Activated naive CD8-positive, alpha-beta T cell treated with anti-CD3 and anti-CD28 coated beads, Interleukin-2, amount 50 U/mL, for 16 hours (primary cell): ENCODE measurements around the gene CORO6.

Experiments used
- DNase-seq: peaks from one replicate; pipeline ENCODE4 v3.0.0-alpha.2; 2020; ENCODE audit warnings: low read depth, low spot score

CORO6 gene

DNA sequence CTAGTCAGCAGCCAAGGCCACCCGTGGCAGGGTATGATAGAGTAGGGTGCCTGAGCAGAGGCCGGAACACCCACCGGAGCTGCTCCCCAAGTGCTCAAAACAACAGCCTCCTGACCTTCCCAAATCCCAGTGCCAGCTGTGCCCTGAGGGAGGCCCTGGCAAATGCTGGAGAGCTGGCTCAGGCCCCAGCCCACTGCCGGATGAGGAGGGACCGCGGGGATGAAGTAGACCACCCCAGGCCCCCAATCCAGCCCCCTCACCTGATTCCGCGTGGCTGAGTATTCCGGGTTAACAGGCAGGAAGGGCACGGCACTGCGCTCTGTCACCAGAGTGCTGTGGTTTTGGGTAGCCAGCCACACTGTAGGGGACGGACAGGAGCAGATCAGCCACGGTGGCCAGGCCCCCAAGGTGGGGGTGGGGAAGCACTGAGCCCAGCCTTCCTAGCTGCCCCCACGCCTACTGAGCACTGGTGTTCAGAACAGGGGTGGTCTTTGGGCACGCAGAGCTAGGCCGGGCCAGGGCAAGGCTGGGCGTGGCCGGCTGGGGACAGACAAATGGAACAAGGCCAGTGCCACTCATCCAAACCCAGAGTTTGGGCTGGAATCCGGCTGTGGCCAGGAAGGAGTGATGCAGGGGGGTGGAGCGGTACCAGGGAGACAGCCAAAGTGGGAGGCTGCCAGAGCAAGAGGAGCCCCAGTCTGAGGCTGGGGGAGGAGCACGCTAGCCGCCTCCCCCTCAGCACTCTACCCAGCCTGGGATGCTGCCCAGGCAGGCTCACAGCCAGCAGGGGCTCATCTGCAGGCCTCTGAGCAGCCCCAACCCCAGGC, 45.1 kb downstream of the CORO6 start:
- DNase-seq: no peak

DNA sequence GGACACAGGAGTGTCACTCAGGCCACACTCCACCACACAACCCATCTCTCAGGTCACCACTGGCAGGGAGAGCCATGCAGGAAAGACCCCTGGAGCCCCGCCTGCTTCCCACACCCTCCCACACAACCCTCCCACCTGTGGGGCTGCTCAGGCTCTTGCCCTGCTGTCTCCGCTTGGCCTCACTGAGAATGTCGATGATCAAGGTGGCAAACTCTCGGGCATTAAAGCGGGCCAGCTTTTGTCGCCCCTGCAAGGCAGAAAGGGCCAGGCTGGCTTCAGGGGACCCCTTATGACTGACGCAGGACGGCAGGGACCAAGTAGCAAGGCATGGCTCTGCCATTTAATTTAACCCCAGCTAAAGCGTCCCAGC, 45.7 kb downstream of the CORO6 start:
- DNase-seq: no peak

DNA sequence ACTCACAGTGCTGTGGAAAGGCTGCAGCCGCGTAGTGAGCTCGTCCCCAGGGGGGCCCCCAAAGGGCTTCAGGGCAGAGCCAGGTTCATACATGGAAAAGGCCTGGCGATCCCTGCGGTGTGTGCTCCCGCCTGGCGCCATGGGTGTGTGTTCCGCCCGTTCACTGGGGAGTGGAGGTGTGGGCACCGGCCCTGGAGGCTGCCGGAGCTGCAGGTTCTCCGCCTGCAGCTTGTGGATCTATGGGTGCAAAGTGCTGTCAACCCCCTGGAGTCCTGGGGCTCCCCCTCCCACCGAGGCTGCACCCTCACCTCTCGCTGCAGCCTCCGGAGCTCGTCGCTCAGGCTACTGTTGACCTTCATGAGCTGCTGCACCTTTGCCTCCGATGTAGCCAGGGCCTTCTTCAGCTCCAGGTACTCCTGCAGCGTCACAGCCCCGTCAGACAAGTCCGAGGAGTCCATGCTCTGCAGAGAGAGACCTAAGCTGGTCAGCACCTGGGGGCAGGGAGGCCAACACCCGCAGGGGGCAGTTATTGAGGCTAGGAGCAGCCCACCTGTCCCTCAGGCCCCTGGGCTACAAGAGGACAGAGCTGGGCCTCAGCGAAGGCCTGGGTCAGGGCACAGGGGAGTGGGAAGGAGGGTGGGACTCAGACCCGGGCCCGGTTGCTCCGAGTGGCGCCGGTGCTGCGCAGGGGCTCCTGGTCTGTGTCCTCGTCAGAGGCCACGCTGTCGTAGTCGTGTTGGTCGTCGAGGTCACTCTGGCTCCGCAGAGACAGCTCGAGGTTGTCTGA, 46.3 kb downstream of the CORO6 start:
- no peak for DNase-seq

DNA sequence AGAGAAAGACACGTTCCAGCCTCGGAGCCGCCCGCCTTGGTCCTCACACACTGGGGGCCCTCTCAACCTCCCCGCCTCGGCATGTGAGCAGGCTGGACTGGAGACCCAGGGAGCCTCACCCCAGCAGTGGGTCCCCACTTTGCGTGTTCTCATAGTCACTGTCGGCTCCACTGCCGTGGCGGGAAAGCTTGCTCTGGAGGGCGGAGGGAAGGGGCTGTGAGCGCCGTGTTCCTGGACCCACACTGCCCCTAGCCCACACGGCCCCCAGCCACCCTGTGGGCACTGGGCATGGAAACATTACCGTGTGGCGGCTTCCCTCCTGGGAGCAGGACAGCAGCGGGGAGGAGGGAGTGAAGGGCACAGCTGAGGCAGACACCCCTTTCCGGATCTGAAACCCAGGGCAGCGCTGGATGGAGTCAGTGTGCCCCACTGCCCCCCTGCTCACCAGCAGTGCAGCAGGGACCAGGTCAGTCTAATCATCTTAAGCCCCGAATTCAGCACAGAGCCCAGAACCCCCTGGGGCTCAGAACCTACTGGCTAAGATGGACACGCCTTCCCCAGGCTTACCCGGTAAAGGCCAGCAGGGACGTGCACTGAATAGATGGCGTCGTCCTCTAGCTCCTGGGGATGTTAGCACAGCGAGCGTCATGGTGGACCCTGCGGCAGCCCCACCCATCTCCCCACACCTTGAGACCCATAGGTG, 47.0 kb downstream of the CORO6 start:
- no peak for DNase-seq

DNA sequence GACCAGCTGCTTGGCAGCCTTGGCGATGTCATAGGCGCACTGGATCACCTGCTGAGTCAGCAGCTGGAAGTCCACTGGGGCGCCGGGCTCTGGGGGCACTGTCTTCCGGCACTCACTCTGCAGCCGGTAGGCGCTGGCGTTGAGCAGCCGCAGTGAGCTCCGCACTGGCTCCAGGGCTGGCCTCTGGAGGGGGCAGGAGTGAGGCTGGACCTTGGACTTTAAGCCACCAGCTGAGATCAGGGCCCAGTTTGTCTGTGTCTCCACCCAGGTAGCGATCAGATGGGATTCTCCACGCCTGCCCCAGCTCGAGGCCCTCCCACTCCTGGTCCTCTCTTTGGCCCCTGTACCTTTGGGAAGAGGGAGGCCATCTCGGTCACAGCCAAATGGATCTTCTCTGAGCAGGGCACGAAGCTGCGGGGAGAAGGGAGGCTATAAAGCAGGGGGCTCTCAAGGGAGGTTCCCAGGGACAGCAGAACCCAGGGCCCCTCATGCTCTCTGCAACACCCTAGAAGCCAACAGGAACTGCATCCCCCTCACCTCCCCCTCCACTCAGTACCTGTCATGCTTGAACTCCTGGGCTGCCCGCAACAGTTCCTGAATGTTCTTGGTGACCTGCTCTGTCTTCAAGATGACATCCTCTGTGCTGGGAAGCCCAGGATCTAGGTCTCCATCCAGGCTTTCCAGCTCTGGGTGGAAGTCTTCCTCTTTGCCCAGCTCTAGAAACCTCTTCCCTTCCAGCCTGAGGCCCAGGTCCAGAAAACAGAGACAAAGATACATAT, 47.8 kb downstream of the CORO6 start:
- no peak for DNase-seq

DNA sequence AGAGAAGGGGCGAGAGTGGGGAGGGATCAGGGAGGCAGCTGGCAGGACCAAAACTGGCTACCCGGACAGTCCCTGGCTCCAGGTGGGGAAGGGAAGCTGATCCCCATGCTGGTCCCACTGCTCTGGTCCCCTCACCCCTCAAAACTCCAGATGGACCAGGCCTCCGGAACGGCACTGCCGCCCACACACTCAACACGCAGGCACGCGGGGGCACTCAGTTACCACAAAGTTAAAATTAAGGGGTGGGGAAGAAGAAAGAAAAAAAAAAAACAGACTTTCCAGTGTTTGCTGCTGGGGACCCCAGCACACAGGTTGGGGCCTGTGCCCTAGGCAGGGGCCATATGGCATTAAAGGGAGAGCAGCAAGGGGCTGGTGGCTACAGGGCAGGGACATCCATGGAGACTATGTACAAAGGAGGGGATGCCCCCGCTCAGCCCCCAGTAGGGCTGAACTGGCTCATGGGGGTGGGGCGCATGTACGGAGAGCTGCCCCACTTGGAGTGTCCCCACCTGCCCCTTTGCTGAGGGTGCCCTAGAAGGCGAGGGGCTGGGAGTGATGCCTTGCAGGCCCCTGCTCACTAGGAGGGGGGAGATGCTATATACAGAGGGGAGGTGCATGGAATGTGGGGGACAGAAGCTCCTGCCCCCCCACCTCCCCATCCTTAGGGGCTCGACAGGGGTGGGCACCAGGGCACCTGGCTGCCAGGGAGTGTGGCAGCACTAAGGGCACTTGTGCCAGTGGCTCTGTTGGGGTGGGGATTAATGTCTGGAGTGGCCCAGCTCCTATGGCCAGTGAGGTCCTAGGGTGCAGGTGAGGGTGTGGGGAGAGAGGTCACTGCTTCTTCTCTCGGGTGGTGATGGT, 48.6 kb downstream of the CORO6 start:
- no peak for DNase-seq

DNA sequence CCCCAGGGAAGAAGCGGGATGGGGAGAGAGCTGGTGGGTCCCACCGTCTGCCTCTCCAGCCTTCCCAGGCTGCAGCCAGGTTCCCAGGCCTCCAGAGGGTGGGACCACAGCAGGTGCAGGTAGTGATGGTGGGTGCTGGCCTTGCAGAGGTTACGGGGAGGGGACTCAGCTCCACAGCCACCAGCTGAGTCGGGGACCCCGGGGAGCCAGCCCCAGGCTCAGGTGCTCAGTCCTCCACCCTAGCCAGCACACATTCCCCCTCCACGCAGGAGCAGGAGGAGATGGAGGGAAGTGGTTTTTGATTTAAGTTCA, 49.2 kb downstream of the CORO6 start:
- no peak for DNase-seq

DNA sequence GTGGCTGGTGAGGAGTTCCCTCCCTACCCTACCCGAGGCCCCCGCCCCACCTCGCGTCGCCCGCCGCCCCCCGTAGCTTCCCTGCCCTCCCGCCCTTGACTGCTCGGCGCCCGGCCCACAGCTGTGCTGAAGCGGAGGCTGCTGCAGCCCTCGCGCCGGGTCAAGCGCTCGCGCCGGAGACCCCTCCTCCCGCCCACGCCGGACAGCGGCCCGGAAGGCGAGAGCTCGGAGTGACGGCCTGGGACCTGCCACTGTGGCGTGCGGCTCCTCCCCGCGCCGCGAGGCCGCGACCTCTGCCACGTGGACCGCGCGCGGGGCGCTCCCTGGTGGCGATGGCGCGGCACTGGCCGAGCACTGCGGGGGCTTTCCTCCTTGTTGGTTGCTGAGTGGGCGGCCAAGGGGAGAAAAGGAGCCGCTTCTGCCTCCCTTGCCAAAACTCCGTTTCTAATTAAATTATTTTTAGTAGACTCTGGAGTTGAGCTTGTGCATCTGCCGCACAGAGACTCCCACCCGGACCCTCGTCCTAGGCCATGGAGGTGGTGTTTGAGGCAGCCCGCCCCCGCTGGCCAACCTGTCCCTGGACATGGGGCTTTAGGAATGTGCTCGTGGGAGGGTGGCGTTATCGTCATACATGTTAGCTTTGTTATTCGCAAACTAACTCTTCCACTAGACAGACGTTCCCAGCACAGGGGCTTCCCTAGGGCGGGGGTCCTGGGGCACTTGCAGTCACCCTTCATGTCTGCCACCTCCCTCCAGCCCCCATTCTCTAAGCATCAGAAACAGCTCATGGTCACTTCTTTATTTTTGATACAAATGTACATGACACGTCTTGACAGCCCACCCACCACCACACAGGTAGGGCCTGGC, 49.8 kb downstream of the CORO6 start:
- DNase-seq: no peak

DNA sequence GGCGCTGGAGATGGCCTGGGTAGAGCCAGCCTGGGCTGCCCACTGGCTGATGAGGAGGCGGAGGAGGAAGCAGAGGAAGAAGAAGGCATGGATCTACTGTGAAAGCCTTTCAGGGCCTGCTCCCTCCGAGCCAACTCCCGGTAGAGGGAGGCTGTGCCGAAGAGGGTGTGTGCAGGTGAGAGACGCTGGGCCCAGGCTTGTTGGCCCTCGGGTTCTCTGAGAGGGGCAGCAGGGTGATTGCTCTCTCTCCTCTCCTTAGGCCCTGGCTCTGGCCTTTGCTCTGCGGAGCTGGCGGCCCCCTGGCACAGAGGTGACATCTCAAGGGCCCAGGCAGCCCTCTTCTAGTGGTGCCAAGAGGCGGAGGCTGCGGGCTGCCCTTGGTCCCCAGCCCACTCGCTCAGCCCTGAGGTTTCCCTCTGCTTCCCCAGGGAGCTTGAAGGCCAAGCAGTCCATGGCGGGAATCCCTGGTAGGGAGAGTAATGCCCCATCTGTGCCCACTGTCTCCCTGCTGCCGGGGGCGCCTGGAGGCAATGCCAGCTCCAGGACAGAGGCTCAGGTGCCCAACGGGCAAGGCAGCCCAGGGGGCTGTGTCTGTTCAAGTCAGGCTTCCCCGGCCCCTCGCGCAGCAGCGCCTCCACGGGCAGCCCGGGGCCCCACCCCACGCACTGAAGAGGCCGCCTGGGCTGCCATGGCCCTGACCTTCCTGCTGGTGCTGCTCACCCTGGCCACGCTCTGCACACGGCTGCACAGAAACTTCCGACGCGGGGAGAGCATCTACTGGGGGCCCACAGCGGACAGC, 50.6 kb downstream of the CORO6 start:
- DNase-seq: no peak

DNA sequence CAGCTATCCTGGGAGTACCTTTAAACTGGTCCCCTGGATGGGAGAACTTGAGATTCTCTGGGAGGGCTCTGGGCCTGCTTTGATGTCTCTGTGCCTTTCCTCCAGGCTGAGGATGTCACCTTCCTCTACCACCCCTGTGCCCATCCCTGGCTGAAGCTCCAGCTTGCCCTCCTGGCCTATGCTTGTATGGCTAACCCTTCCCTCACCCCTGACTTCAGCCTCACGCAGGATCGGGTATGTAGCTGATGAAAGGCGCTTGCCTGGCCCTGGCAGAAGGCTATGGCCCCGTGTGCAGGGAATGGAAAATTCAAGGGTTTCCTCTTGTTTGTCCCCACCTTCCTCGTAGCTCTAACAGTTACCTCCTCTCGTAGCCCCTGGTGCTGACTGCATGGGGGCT, 51.2 kb downstream of the CORO6 start:
- DNase-seq: no peak

DNA sequence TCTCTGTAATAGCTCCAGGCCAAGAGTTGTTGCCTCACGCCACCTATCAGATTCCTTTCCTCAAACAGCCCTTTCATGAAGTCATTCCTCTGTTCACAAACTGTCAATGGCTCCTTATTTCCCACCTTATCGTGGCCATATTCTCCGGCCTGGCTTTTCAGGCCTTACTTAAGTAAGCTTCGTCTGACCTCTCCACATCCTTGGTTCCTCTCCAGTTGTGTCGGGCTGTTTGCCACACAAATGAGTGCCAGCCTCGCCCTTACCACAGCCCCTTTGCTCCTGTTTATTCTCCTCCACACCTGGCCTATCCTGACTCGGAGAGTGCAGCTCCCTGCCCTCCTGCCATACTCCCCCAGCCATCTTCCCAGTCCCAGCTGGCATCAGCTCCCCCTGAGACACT, 52.2 kb downstream of the CORO6 start:
- no peak for DNase-seq

DNA sequence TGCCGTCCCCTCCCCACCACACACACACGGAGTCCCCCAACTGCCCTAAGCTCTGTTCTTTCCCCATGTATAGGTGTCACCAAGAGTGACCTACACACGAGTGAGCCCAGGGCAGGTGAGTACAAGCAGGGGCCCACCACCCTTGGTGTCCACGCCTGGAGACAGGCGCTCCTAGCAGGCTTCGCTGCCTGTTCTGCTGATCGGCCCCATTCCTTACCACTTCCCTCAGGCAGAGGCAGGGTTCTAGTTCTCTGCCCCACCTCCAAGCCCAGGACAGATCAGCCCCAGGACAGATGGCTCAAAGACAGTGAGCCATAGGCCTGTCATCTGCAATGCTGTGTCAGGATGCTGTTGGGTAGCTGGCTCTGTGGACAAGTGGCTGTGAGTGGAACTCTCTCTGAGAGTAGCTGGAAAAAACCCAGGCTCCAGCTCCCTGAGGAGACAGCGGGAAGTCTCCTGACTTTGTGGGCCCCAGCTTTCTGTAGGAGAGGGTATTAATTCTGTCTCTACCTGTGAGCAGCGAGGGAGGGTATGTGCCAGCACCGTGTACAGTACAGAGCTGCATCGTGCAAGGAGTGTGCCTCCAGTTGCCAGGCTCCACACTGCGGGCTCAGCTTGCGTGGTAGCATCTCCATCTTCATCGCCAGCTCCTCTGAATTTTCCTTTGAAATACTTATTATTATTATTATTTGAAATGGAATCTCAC, 53.3 kb downstream of the CORO6 start:
- no peak for DNase-seq

DNA sequence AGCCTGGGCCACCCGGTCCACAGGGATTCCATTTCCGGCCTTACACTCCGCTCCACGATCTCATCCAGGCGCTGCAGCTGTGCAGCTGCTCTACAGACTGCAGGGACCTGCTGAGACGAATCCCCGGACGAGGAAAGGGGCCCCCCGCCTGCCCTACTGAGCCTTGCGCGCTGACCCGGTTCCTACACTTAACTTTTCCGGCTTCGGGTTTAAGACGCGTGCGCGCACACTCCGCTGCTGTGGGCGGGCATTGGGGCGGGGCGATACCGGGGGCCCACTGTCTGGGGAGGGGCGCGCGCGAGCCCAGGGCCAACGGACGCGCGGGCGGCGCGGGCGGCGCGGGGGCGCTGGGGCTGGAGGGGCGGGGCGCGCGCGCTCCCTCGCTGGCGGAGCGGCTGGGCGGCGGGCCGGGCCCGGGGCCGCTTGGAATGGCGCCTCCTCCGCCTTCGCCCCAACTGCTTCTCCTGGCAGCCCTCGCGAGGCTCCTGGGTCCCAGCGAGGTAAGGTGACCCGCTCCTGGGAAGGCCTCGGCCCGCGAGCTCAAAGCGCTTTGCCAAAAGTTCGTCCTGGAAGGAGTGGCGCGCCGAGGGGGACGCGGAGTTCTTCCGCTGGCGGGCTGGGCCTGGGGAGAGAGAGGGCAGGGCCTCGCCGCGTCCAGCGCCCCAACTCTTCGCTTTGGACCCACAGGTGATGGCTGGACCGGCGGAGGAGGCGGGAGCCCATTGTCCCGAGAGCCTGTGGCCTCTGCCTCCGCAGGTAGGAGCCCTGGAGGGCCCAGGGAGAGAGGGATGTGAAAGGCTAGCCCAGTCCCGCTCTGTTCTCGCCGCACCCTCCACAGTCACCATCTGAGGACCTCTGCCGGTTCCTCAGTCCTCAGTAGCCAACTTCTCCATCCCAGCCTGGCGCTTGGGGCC, 54.1 kb downstream of the CORO6 start, which contains the start of gene TP53I13:
TSS of gene TP53I13 (plus strand) at position 371 of the 914 bp plus-strand sequence. CDS start at position 429, 58 bp downstream.
- peak; percentile 77 for DNase-seq

DNA sequence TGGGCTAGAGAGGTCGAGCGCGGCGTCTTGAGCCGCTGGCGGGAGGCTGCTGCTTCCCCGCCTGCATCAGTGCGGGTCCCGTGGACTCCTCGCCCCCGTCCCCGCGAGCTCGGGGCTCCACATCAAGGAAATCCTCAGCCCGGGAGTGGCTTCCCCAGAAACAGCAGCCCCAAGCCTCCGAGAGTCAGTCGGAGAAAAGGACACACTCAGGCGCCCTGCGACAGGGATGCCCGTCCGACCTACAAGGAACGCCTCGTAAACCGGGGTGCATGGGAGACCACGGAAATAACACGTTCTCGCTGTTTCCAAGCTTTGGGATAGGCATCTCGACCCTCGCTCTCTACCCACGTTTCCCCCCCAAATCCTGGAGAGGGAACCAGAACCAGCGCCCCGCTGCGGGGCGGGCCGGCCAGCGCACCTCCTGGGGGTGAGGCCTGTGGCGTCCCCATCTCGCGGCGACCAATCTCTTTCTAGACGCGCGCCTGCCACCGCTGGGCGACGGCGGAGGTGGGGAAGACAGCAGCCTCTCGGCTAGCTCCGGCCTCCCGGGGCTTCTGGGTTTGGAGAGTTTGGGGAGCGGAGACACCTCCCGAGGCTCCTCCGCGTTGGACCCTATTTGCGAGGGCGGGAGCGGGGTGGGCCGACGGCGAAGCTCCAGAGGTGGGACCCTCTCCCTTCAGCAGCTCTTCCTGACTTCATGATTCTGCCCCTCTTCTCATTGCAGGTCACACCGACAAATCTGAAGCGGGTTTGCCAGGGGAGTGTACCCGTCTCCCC, 55.0 kb downstream of the CORO6 start:
- no peak for DNase-seq

DNA sequence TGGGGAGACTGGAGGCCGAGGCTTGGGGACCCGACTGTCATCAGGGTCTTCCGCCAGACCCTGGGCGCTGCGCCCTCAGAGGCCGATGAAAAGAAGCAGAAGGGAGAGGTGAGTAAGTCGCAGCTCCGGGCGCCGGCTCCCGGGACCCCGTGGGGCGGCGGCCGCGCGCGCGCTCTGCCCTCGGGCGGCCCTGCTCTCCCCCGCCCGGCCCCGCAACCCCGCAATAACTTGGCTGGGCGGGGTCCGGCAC, 55.5 kb downstream of the CORO6 start:
- no peak for DNase-seq

DNA sequence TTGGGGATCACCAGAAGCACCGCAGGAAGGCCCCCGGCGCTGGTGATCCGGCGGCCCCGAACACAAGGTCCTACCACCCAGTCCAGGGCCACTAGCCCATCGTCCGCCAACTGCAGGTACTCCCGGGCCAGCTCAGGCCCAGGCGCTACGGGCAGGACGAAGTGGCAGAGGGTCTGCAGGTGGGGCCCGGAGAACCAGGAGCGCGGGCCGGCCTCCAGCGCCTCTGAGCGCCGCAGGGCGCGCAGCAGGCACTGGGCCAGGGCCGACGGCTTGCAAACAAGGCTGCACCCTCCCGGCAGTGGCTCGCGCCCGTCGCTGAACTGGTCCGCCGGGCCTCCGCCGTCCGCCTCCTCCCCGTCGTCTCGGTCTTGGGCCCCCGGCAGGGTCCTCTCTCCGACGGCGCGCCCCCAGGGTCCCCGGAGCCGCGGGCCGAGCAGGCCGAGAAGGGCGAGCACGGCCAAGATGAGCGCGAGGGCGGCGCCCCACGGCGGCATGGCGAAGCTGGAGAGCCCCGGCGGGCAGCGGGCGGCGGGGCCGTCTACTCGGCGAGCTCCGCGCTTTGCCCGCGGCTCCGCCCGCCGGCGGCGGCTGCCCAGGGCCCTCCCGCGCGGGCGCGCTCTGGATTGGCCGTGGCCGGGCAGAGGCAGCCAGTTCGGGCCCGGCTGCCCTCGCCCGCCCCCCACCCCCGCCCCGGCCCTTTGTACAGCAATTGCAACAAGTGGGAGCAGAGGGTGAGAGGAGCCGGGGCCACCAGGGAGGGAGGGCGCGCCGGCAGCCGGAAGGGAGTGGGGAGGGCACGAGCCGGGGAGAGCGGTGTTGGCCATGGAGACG, 56.0 kb downstream of the CORO6 start, which contains the start of gene ABHD15:
TSS of gene ABHD15 (minus strand) at position 565 of the 831 bp plus-strand sequence. CDS start at position 494, 71 bp downstream.
- no peak for DNase-seq
